Astrocyte (in vitro differentiated cells and primary cell): ENCODE data around the gene NFKBIL1. TPM values are rescaled to one million over a fixed set of nuclear protein-coding genes. Genes with fewer than 3 reads are reported as not detected.

Experiments used
- DNase-seq: peaks from one replicate; pipeline ENCODE4 v3.0.0-alpha.2; 2010; ENCODE audit warnings: low read depth
- FAIRE-seq: peaks from 2 replicates; lab custom pipeline; 2011; peaks lifted over from hg19 to GRCh38; lab: Jason Lieb, UNC
- H2AFZ ChIP-seq: 2 replicates; pipeline ENCODE4 v1.6.0; 2012; ENCODE audit warnings: low read depth, low read length, inconsistent platforms
- H3K27ac ChIP-seq: 2 replicates; pipeline ENCODE4 v1.5.1; 2011; ENCODE audit warnings: low read depth, low read length, inconsistent platforms
- H3K27me3 ChIP-seq: 2 replicates; pipeline ENCODE4 v1.6.0; 2011; ENCODE audit warnings: low read length, inconsistent platforms; ENCODE audit not compliant: insufficient read depth
- H3K36me3 ChIP-seq: 2 replicates; pipeline ENCODE4 v1.5.1; 2011; ENCODE audit warnings: low read length, inconsistent platforms; ENCODE audit not compliant: insufficient read depth
- H3K4me1 ChIP-seq: 2 replicates; pipeline ENCODE4 v1.5.1; 2011; ENCODE audit warnings: low read length, inconsistent platforms; ENCODE audit not compliant: insufficient read depth
- H3K4me2 ChIP-seq: 2 replicates; pipeline ENCODE4 v1.6.0; 2012; ENCODE audit warnings: low read length, inconsistent platforms
- H3K4me3 ChIP-seq: 2 replicates; pipeline ENCODE4 v1.5.1; 2011; ENCODE audit warnings: low read depth, mild to moderate bottlenecking, low read length, inconsistent platforms; ENCODE audit not compliant: insufficient read depth
- H3K79me2 ChIP-seq: 2 replicates; pipeline ENCODE4 v1.6.0; 2012; ENCODE audit warnings: mild to moderate bottlenecking, low read length, inconsistent platforms; ENCODE audit not compliant: insufficient read depth
- H3K9ac ChIP-seq: 2 replicates; pipeline ENCODE4 v1.6.0; 2012; ENCODE audit warnings: mild to moderate bottlenecking, low read length, inconsistent platforms
- H3K9me3 ChIP-seq: 2 replicates; pipeline ENCODE4 v1.5.1; 2012; ENCODE audit warnings: low read depth, mild to moderate bottlenecking, low read length, inconsistent platforms; ENCODE audit not compliant: insufficient read depth
- H4K20me1 ChIP-seq: 2 replicates; pipeline ENCODE4 v1.6.0; 2012; ENCODE audit warnings: low read length, inconsistent platforms; ENCODE audit not compliant: insufficient read depth
- H3K27ac Mint-ChIP-seq: one replicate; pipeline ENCODE4 v1.8.0; 2021; ENCODE audit warnings: mild to moderate bottlenecking, mixed read lengths; ENCODE audit not compliant: unreplicated experiment
- H3K27me3 Mint-ChIP-seq: one replicate; pipeline ENCODE4 v1.8.0; 2021; ENCODE audit warnings: low read depth, mixed read lengths; ENCODE audit not compliant: unreplicated experiment
- H3K36me3 Mint-ChIP-seq: one replicate; pipeline ENCODE4 v1.8.0; 2021; ENCODE audit warnings: low read depth, mixed read lengths; ENCODE audit not compliant: unreplicated experiment
- H3K4me1 Mint-ChIP-seq: one replicate; pipeline ENCODE4 v1.8.0; 2021; ENCODE audit warnings: low read depth, mixed read lengths; ENCODE audit not compliant: unreplicated experiment
- H3K4me3 Mint-ChIP-seq: one replicate; pipeline ENCODE4 v1.8.0; 2021; ENCODE audit warnings: mild to moderate bottlenecking, moderate library complexity, mixed read lengths; ENCODE audit not compliant: unreplicated experiment
- H3K9me3 Mint-ChIP-seq: one replicate; pipeline ENCODE4 v1.8.0; 2021; ENCODE audit warnings: mild to moderate bottlenecking, mixed read lengths; ENCODE audit not compliant: unreplicated experiment
- CTCF ChIP-seq: IDR thresholded peaks from 2 replicates; pipeline ENCODE4 v1.5.1; 2011; ENCODE audit warnings: low read depth, mild to moderate bottlenecking, inconsistent platforms, low read length, moderate library complexity; ENCODE audit not compliant: insufficient read depth
- EZH2 ChIP-seq: IDR thresholded peaks from 2 replicates; pipeline ENCODE4 v1.6.1; 2012; ENCODE audit warnings: mild to moderate bottlenecking, low read length, inconsistent platforms; ENCODE audit not compliant: insufficient read depth
- total RNA-seq: library from RNA; stranded (reverse); gene quantifications from 2 replicates; pipeline ENCODE4 v1.2.1, GENCODE V29; 2021

The NFKBIL1 gene
- total RNA-seq, 1 donor from 2014 or later, result 20.4 TPM

- no peaks in the 10 kb centered on the region for H3K36me3 Mint-ChIP-seq
- no peak overlapping the region for H3K27ac Mint-ChIP-seq
- H3K27ac ChIP-seq, result no peak overlapping the region
- H3K9me3 Mint-ChIP-seq, result no peaks in the 10 kb centered on the region
- H3K9ac ChIP-seq, result no peak overlapping the region
- H3K79me2 ChIP-seq, result no peaks in the 10 kb centered on the region
- H3K9me3 ChIP-seq, result no peaks in the 10 kb centered on the region
- H3K4me3 Mint-ChIP-seq, result no peak overlapping the region
- no peak overlapping the region for H2AFZ ChIP-seq
- no peaks in the 10 kb centered on the region for H3K36me3 ChIP-seq
- no peak overlapping the region for H3K4me3 ChIP-seq
- peaks cover 12% of the 10 kb centered on the region for H3K4me1 Mint-ChIP-seq
- H3K27me3 Mint-ChIP-seq, result peaks cover 27% of the 10 kb centered on the region
- no peak overlapping the region for H3K4me2 ChIP-seq
- FAIRE-seq, result no peak
- no peaks in the 10 kb centered on the region for H4K20me1 ChIP-seq
- TF ChIP-seq CTCF (no peak), EZH2 (no peak)
- no peak for DNase-seq
- no peaks in the 10 kb centered on the region for H3K4me1 ChIP-seq
- peaks cover 3% of the 10 kb centered on the region for H3K27me3 ChIP-seq
Measured at GRCh38 chr6:31574106-31575061, 27.0 kb downstream of the NFKBIL1 start.

GRCh38 chr6:31575335-31575901 lies 28.0 kb downstream of the NFKBIL1 start, which contains the start of gene TNF:
Gene TNF, plus strand, starts transcription at chr6:31575565. Its CDS starts 177 bp downstream, at chr6:31575742.
- no peak within 1 kb of the TSS for H2AFZ ChIP-seq
- H3K36me3 Mint-ChIP-seq, result no peaks in the 10 kb centered on the region

More at GRCh38 chr6:31575335-31575901, 28.0 kb downstream of the NFKBIL1 start, which contains the start of gene TNF:
- peak within 1 kb of the TSS; percentile 40 for H3K4me3 Mint-ChIP-seq
- Histone ChIP-seq H3K9me3 (no peaks in the 10 kb centered on the region), H3K4me2 (no peak within 1 kb of the TSS), H3K27me3 (peaks cover 3% of the 10 kb centered on the region), H4K20me1 (no peaks in the 10 kb centered on the region), H3K27ac (no peak within 1 kb of the TSS), H3K9ac (no peak within 1 kb of the TSS), H3K4me3 (no peak within 1 kb of the TSS), H3K4me1 (peaks cover 1% of the 10 kb centered on the region), H3K79me2 (no peaks in the 10 kb centered on the region), H3K36me3 (no peaks in the 10 kb centered on the region)
- no peaks in the 10 kb centered on the region for H3K9me3 Mint-ChIP-seq
- peaks cover 27% of the 10 kb centered on the region for H3K27me3 Mint-ChIP-seq
- TF ChIP-seq EZH2 (no peak), CTCF (no peak)
- DNase-seq (no peak), FAIRE-seq (no peak)
- H3K27ac Mint-ChIP-seq, result no peak within 1 kb of the TSS
- peaks cover 12% of the 10 kb centered on the region for H3K4me1 Mint-ChIP-seq
